ES-I3 (cell line): Measurements from ENCODE around the gene SGCA.

ENCODE experiments used
- H3K36me3 ChIP-seq: 2 replicates; pipeline ENCODE4 v1.6.1; 2013; ENCODE audit warnings: mild to moderate bottlenecking, low read length, control low read depth, moderate library complexity; ENCODE audit not compliant: insufficient read depth
- H3K4me1 ChIP-seq: 2 replicates; pipeline ENCODE4 v1.6.1; 2013; ENCODE audit warnings: mild to moderate bottlenecking, control low read depth, low read length; ENCODE audit not compliant: insufficient read depth
- H3K9ac ChIP-seq: 2 replicates; pipeline ENCODE4 v1.6.1; 2013; ENCODE audit warnings: low read depth, mild to moderate bottlenecking, low read length, moderate library complexity
- H3K9me3 ChIP-seq: 2 replicates; pipeline ENCODE4 v1.6.1; 2013; ENCODE audit warnings: mild to moderate bottlenecking, low read length, moderate library complexity; ENCODE audit not compliant: control insufficient read depth, insufficient read depth

Gene SGCA

GRCh38 chr17:50165867-50166517 lies at the start of gene SGCA:
SGCA (plus strand) TSS chr17:50166005; CDS start chr17:50166041, 36 bp downstream.
- H3K9me3 ChIP-seq, result no peaks in the 10 kb centered on the region
- H3K36me3 ChIP-seq, result no peaks in the 10 kb centered on the region
- H3K4me1 ChIP-seq, result peaks cover 6% of the 10 kb centered on the region; the same call in 1 of the 2 replicates
- H3K9ac ChIP-seq, result no peak within 1 kb of the TSS

GRCh38 chr17:50117202-50118051 lies 48.4 kb upstream of the SGCA start:
- no peaks in the 10 kb centered on the region for H3K36me3 ChIP-seq
- peaks cover 9% of the 10 kb centered on the region; the same call in 1 of the 2 replicates for H3K4me1 ChIP-seq
- H3K9ac ChIP-seq, result peak overlapping the region; percentile 55; the same call in 1 of the 2 replicates
- H3K9me3 ChIP-seq, result no peaks in the 10 kb centered on the region

DNA sequence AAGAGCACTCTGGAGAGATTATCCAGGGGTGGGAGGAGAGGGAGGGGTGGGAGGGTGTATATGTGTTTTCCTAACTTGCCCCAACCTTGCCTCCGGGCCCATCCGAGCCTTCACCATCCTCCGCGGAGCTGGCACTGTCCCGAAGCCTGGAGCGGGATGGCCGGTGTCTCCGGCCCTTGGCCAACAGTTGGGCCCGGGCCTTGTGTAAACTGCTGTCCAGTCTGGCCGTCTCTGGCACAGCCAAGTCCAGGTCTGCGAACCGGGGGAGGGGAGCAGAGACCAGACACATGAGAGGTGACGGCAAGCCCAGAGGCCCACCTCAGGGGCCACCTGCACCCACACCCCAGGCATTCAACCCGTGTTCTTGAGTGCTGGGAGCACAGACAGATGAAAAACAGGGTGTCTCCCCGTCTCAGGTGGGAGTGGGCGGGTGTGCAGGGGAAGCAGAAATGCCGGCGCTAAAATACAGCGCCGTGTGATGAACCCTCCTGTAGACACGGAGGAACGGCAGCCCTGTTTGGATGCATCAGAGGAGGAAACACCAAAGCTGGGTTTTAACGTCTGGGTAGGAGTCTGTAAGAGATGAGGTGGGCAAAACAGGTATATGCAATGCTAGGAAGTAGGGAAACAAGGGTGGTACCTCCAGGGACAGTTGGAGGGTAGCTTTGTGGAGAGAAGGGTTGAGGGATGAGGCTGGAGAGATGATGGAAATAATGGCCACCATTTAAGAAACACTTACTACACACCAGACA lies 47.6 kb upstream of the SGCA start:
- no peaks in the 10 kb centered on the region for H3K9me3 ChIP-seq
- H3K9ac ChIP-seq, result no peak overlapping the region; the same call in 1 of the 2 replicates
- H3K36me3 ChIP-seq, result no peaks in the 10 kb centered on the region
- H3K4me1 ChIP-seq, result peaks cover 15% of the 10 kb centered on the region

- no peaks in the 10 kb centered on the region for H3K9me3 ChIP-seq
These were observed 47.0 kb upstream of the SGCA start for GRCh38 chr17:50118828-50119218.

GRCh38 chr17:50120475-50121253 lies 45.1 kb upstream of the SGCA start:
- H3K36me3 ChIP-seq, result no peaks in the 10 kb centered on the region
- no peak overlapping the region for H3K9ac ChIP-seq
- H3K9me3 ChIP-seq, result no peaks in the 10 kb centered on the region
- H3K4me1 ChIP-seq, result peaks cover 24% of the 10 kb centered on the region

More at GRCh38 chr17:50118828-50119218, 47.0 kb upstream of the SGCA start:
- Histone ChIP-seq H3K36me3 (no peaks in the 10 kb centered on the region), H3K9ac (no peak overlapping the region), H3K4me1 (peaks cover 21% of the 10 kb centered on the region)

- Histone ChIP-seq H3K9me3 (no peaks in the 10 kb centered on the region), H3K4me1 (peaks cover 29% of the 10 kb centered on the region), H3K36me3 (no peaks in the 10 kb centered on the region), H3K9ac (no peak overlapping the region)
These were observed 42.9 kb upstream of the SGCA start for GRCh38 chr17:50122945-50123344.

DNA sequence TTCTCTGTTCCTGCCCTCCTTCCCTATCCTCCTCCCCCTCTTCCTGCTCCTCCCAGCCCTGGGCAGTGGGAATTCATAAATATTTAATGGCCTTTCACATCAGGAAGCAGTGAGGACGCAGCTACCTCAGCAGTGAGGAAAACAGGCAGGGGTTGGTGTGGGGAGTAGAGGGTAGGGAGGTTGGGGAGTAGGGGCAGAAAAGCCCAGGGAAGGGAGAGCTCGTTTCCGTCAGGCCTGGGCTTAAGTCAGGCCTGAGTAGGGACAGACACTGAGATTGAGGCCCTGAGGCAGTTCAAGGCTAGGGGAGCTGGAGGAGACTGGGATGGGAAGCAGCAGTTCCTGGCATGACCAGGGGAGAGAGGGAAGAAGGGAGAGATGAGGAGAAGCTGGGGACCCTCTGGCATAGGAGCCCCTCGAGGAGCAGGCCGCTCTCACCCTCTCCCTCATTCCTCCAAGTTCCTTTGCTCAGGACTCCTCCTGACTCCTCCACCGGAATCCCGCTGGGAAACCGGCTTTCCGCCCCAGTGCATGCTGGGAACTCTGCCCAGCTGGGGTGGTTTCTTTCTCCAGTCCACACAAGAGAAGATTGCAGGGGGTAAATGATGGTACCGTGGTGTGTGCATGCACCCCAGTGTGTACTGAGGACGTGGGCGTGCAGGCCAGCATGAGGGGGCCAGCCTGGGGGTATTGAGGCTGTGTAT lies 42.0 kb upstream of the SGCA start:
- Histone ChIP-seq H3K9ac (peak overlapping the region; percentile 9; the same call in 1 of the 2 replicates), H3K4me1 (peaks cover 31% of the 10 kb centered on the region), H3K36me3 (no peaks in the 10 kb centered on the region), H3K9me3 (no peaks in the 10 kb centered on the region)

DNA sequence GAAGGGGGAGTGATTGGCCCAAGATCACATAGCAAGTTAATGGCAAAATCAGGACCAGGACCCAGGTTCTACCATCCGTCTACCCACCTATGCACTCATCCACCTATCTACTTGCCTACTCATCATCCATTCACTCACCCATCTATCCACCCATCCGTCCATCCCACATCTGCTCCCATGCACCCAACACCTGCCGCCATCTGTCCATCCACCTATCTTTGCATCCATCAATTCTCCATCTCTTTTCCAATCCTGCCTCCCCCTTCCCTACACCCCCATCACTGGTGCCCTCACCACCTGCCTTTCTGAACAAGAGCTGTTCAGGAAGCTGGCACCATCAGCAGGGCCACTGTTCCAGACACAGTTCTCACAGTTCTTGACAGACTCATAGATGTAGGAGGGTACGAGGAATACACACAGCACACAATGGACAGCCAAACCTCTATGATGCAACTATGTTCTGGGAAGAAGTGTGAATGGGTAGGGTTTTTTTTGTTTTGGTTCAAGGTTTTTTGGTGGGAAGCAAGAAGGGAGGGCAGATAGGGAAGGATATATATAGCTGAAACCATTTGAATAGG lies 40.3 kb upstream of the SGCA start:
- Histone ChIP-seq H3K36me3 (no peaks in the 10 kb centered on the region), H3K4me1 (peaks cover 31% of the 10 kb centered on the region), H3K9ac (no peak overlapping the region), H3K9me3 (no peaks in the 10 kb centered on the region)

GRCh38 chr17:50127697-50128361 lies 38.0 kb upstream of the SGCA start:
- H3K9ac ChIP-seq, result peak overlapping the region; percentile 70; the same call in 1 of the 2 replicates
- H3K9me3 ChIP-seq, result no peaks in the 10 kb centered on the region
- H3K4me1 ChIP-seq, result peaks cover 40% of the 10 kb centered on the region
- no peaks in the 10 kb centered on the region for H3K36me3 ChIP-seq

GRCh38 chr17:50128441-50129352 lies 37.1 kb upstream of the SGCA start:
- peak overlapping the region; percentile 70; the same call in 1 of the 2 replicates for H3K9ac ChIP-seq
- H3K4me1 ChIP-seq, result peaks cover 39% of the 10 kb centered on the region
- H3K9me3 ChIP-seq, result no peaks in the 10 kb centered on the region
- no peaks in the 10 kb centered on the region for H3K36me3 ChIP-seq

DNA sequence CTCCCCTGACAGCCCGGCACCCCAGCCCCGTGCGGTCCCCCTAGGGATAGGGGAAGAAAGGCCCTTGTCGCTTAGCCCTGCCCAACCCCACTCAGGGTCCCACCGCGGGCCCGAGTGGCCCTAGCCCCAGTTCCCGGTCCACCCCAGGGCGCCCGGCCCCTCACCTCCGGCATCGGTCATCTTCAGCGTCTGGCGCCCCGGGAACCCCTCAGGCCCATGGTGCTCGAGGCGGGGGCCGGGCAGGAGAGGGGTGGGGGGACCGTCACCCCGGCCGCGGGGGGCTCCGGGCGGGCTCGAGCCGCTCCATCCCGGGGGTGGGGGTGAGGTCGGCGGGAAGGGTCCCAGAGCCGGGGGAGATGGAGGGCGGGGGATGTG lies 36.5 kb upstream of the SGCA start:
- Histone ChIP-seq H3K4me1 (peaks cover 38% of the 10 kb centered on the region), H3K9me3 (no peaks in the 10 kb centered on the region), H3K9ac (peak overlapping the region; percentile 70; the same call in 1 of the 2 replicates), H3K36me3 (no peaks in the 10 kb centered on the region)
